Activated T-cell treated with anti-CD3 and anti-CD28 coated beads for 4 hours (primary cell): ENCODE measurements around the gene JPH3.

ENCODE experiments used
- DNase-seq: peaks from one replicate; pipeline ENCODE4 v3.0.0-alpha.2; 2020

Gene JPH3

DNA sequence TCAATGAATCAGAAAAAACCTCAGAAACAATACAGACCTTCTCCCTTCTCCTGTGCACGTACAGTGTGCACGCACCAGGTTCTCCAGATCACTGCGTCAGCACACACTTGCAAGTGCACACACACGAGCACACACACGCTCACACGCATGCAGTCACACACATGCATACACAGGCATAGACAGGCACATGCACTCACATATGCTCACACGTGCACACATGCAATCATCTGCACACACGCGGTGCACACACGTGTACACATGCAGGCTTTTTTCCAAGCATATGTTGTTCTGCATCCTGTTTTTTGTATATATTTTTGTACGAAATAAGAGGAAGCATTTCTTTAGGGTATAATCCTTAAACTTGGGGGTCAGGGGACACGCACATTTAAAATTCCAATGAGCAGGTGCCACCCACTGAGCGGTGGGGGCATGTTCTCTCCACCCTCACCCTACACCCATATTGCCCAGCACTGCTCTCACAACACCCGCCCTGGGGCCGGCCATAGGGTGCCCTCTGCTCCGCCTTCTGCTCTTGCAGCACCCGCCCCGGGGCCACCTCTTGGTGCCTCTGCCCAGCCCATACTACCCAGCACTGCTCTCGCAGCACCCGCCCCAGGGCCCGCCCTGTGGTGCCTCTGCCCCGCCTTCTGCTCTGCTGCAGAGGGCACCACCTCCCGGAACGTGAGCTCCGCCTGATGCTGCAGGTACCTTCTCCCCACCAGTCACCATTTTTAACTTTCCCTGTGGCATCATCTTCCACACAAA is 142.6 kb downstream of the JPH3 start:
- DNase-seq: no peak

DNA sequence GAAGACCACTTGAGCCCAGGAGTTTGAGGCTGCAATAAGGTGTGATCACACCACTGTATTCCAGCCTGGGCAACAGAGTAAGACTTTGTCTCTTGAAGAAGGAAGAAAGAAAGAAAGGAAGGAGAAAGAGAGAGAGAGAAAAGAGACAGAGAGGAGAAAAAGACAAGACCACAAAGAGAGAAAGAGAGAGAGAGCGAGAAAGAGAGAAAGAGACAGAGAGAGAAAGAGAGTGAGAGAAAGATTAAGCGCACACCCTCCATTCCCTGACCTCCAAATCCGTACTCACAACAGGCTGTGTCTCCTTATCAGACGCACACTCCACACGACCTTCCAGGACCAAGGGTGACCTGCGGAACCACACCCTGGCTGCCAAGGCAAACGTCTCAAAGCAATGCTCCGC is 143.9 kb downstream of the JPH3 start:
- DNase-seq: no peak
